Muscle layer of duodenum (tissue), 2 donors: ENCODE results near the gene RNF113A.
"Not testable (repeated sequence)": the region's sequence is repeated elsewhere in the genome, so short reads cannot be mapped to it uniquely, and the experiment has no call there.

ENCODE experiments used
- H3K27ac ChIP-seq: one replicate; pipeline ENCODE4 v1.7.0; 2013; ENCODE audit warnings: mild to moderate bottlenecking, low read length
- H3K27me3 ChIP-seq: one replicate; pipeline ENCODE4 v1.7.0; 2013; ENCODE audit warnings: low read depth, mild to moderate bottlenecking, control low read depth, low read length
- H3K36me3 ChIP-seq, 2 donors: one replicate each; pipeline ENCODE4 v1.7.0; 2013; ENCODE audit warnings: low read length in 2 of 2, control low read depth in 1 of 2, mild to moderate bottlenecking in 1 of 2; ENCODE audit not compliant: insufficient read depth in 2 of 2, control insufficient read depth in 1 of 2
- H3K4me1 ChIP-seq, 2 donors: one replicate each; pipeline ENCODE4 v1.7.0; 2013; ENCODE audit warnings: low read length in 2 of 2, mild to moderate bottlenecking in 2 of 2, control low read depth in 1 of 2, moderate library complexity in 1 of 2; ENCODE audit not compliant: insufficient read depth in 2 of 2, control insufficient read depth in 1 of 2
- H3K4me3 ChIP-seq, 2 donors: one replicate each; pipeline ENCODE4 v1.7.0; 2013; ENCODE audit warnings: low read length in 2 of 2, low read depth in 1 of 2, mild to moderate bottlenecking in 1 of 2
- H3K9me3 ChIP-seq, 2 donors: one replicate each; pipeline ENCODE4 v1.7.0; 2013; ENCODE audit warnings: low read length in 2 of 2, control low read depth in 1 of 2, mild to moderate bottlenecking in 1 of 2; ENCODE audit not compliant: control insufficient read depth in 1 of 2
- donor health status: healthy.

RNF113A gene

DNA sequence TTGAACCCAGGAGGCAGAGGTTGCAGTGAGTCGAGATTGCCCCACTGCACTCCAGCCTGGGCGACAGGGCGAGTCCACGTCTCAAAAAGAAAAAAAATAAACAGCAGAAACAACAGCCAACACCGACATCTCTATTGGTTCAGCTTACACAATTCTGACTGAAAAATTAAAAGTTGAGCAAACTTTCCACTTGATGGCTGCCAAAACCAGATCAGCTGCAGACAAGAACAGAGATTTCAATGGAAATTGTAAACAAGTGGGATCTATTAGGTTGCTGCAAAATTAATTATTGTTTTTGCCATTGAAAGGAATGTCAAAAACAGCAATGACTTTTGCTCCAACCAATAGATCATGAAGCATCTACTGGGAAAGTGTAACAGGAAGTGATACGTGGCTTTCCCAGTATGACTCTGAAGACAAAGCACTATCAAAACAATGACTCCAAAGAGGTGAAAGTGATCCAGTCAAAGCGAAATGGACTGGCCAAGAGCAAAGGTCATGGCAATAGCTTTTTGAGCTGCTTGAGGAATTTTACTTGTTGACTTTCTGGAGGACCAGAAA, 45.1 kb downstream of the RNF113A start:
- no peak overlapping the region for H3K27ac ChIP-seq
- no peaks in the 10 kb centered on the region for H3K4me1 ChIP-seq
- H3K4me3 ChIP-seq, result no peak overlapping the region
- no peaks in the 10 kb centered on the region for H3K36me3 ChIP-seq
- no peaks in the 10 kb centered on the region for H3K9me3 ChIP-seq
- H3K27me3 ChIP-seq, result no peaks in the 10 kb centered on the region

- H3K27ac ChIP-seq, H3K36me3 ChIP-seq, H3K4me3 ChIP-seq, H3K9me3 ChIP-seq, H3K27me3 ChIP-seq, H3K4me1 ChIP-seq: not testable (repeated sequence)
Observed at GRCh38 chrX:119824221-119824620, 47.3 kb downstream of the RNF113A start.

- not testable (repeated sequence) for H3K36me3 ChIP-seq, H3K4me1 ChIP-seq, H3K27ac ChIP-seq, H3K4me3 ChIP-seq, H3K9me3 ChIP-seq, H3K27me3 ChIP-seq
Observed at GRCh38 chrX:119821703-119822102, 49.8 kb downstream of the RNF113A start.
